T-cell (primary cell): ENCODE data around the gene MXRA8. TPM values are rescaled to one million over a fixed set of nuclear protein-coding genes. Genes with fewer than 3 reads are reported as not detected.

ENCODE experiments used
- ATAC-seq, 4 experiments: fragments of 200-7000 bp in 3 of 4; fragments of 150-1000 bp in 1 of 4; cut with Tn5 transposase; replicated peaks in 1 of 4; 1 replicate in 3 of 4; 2 replicates in 1 of 4; pipeline ENCODE4 v1.10.0; 2021; ENCODE audit warnings: moderate library complexity in 3 of 4, mild to moderate bottlenecking in 2 of 4, moderate number of reproducible peaks in 1 of 4
- CTCF ChIA-PET, 2 donors: fragments of 300-600 bp; sonication (Branson Sonifier 250); formaldehyde crosslinking; loops; one replicate each; lab custom pipeline; 2022; ENCODE audit warnings: antibody characterized with exemption in 2 of 2; lab: Charles Lee
- POLR2A ChIA-PET, 2 donors: fragments of 300-600 bp; sonication (Branson Sonifier 250); formaldehyde crosslinking; loops; one replicate each; lab custom pipeline; 2022; ENCODE audit warnings: antibody characterized with exemption in 2 of 2; lab: Charles Lee
- DNase-seq, 35 experiments: peaks; one replicate each; pipeline versions ENCODE4 v3.0.0 to v3.0.0-alpha.2; 2013 to 2023
- H3K27ac ChIP-seq: one replicate; pipeline ENCODE4 v1.5.1; 2013; ENCODE audit warnings: low read length
- H3K27me3 ChIP-seq, 2 experiments: replicated peaks in 1 of 2; 1 replicate in 1 of 2; 2 replicates in 1 of 2; pipeline versions ENCODE4 v1.6.1 to v1.7.0; 2013; ENCODE audit warnings: low read length in 1 of 2, mixed read lengths in 1 of 2; ENCODE audit not compliant: control insufficient read depth in 2 of 2, insufficient read depth in 2 of 2; ENCODE audit errors: extremely low read depth in 1 of 2
- H3K36me3 ChIP-seq, 2 donors: 1 replicate in 1 of 2; 2 replicates in 1 of 2; pipeline versions ENCODE4 v1.6.1 to v1.7.0; 2013; ENCODE audit warnings: low read length in 1 of 2; ENCODE audit not compliant: control insufficient read depth in 2 of 2, insufficient read depth in 1 of 2; ENCODE audit errors: extremely low read depth in 1 of 2
- H3K4me1 ChIP-seq, 2 experiments: 1 replicate in 1 of 2; 2 replicates in 1 of 2; pipeline versions ENCODE4 v1.6.1 to v1.7.0; 2013; ENCODE audit warnings: low read length in 2 of 2, mixed read lengths in 1 of 2; ENCODE audit not compliant: insufficient read depth in 2 of 2, control insufficient read depth in 1 of 2; ENCODE audit errors: extremely low read depth in 1 of 2
- H3K4me3 ChIP-seq, 2 donors: 1 replicate in 1 of 2; 2 replicates in 1 of 2; pipeline versions ENCODE4 v1.5.1 to v1.7.0; 2013; ENCODE audit warnings: mild to moderate bottlenecking in 2 of 2, low read length in 1 of 2, moderate library complexity in 1 of 2; ENCODE audit not compliant: control insufficient read depth in 1 of 2; ENCODE audit errors: extremely low read depth in 1 of 2
- H3K9me3 ChIP-seq: 2 replicates; pipeline ENCODE4 v1.7.0; 2013
- H3K27ac Mint-ChIP-seq, 2 donors: one replicate each; pipeline ENCODE4 v1.8.0; 2020 to 2021; ENCODE audit warnings: mild to moderate bottlenecking in 2 of 2, mixed read lengths in 2 of 2
- H3K27me3 Mint-ChIP-seq, 2 donors: one replicate each; pipeline ENCODE4 v1.8.0; 2021 to 2022; ENCODE audit warnings: mixed read lengths in 2 of 2
- H3K36me3 Mint-ChIP-seq: one replicate; pipeline ENCODE4 v1.8.0; 2021; ENCODE audit warnings: mixed read lengths
- H3K4me1 Mint-ChIP-seq, 3 donors: one replicate each; pipeline ENCODE4 v1.8.0; 2020 to 2022; ENCODE audit warnings: mixed read lengths in 3 of 3, mild to moderate bottlenecking in 1 of 3
- H3K4me3 Mint-ChIP-seq, 3 donors: one replicate each; pipeline ENCODE4 v1.8.0; 2020 to 2022; ENCODE audit warnings: mild to moderate bottlenecking in 3 of 3, mixed read lengths in 3 of 3, moderate library complexity in 3 of 3
- H3K9me3 Mint-ChIP-seq, 3 donors: one replicate each; pipeline ENCODE4 v1.8.0; 2020 to 2022; ENCODE audit warnings: mixed read lengths in 3 of 3
- WGBS: methylation state at CpG from one replicate; pipeline ENCODE4 v1.1.5; 2013; ENCODE audit warnings: missing lambda C conversion rate; ENCODE audit not compliant: insufficient coverage; 5-methylcytosine and 5-hydroxymethylcytosine counted together
- total RNA-seq, 35 experiments: library from RNA in 6 of 35; stranded (reverse) in 6 of 35; fragments of 120-200 nt in 1 of 35; gene quantifications; one replicate each; pipeline versions ENCODE4 v1.2.1 to v1.2.4 and lab custom pipeline; 2013 to 2026

The MXRA8 gene, protein sequence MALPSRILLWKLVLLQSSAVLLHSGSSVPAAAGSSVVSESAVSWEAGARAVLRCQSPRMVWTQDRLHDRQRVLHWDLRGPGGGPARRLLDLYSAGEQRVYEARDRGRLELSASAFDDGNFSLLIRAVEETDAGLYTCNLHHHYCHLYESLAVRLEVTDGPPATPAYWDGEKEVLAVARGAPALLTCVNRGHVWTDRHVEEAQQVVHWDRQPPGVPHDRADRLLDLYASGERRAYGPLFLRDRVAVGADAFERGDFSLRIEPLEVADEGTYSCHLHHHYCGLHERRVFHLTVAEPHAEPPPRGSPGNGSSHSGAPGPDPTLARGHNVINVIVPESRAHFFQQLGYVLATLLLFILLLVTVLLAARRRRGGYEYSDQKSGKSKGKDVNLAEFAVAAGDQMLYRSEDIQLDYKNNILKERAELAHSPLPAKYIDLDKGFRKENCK
- total RNA-seq = 1 to 10 TPM in 4 of 5 donors, under 1 TPM in 1; 0.99 to 6.8 (median 1.9) TPM
- total RNA-seq (2013) = 2.7 TPM
- total RNA-seq (lab: John Stamatoyannopoulos, UW) = 0.09 to 3.1 (median 0.99) reads per million in 29 experiments

DNA sequence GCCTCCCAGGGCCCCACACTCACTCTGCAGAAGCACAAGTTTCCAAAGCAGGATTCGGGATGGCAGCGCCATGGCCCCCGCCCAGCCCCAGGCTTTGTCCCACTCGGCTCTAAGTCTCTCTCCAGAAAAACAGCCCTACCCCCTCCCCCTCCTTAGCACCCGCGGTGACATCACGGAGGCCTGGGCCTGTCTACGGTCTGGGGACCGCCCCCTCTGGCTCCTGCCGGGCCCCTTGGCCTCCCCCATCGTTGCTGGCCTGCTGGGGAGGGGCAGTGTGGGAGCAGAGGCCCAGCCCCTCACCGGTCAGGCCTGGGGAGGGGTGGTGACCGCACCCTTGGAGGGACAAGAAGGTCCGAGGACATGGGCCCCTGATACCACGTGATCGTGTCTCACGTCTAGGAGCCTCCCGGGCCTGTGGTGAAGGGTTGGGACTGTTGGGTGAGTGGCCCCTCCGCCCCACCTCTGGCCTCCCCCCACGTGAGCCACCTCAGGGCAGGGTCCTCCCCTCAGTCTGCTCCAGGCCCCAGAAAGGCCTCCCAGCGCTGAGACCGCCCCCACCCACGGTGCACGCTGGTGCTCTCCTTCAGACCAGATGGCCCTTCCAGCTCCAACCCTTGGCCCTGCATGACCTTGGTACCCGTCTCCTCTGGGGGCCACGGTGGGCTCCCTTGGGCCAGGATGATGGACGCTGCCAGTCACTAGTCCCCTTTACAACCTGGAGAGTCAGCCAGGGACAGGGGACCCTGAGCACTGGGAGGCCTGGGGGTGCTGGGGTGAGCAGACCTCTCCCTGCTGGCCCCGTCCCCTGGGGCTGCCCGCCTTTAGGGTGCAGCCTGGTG lies at the start of gene MXRA8:
Gene MXRA8, minus strand, starts transcription at position 123 of the 839 bp plus-strand sequence. Its CDS starts 51 bp downstream, at position 72.
- Histone ChIP-seq H3K4me1 (peaks cover 11 to 44% of the 10 kb centered on the region in 2 experiments), H3K27ac (no peak within 1 kb of the TSS), H3K36me3 (no peaks in the 10 kb centered on the region), H3K27me3 (peaks cover 0 to 66% of the 10 kb centered on the region in 2 experiments), H3K9me3 (no peaks in the 10 kb centered on the region), H3K4me3 (peak within 1 kb of the TSS in 1 of 2 donors; percentile 26)
- Mint-ChIP-seq H3K9me3 (no peaks in the 10 kb centered on the region), H3K4me1 (peaks cover 7 to 22% (median 16%) of the 10 kb centered on the region in 3 donors), H3K4me3 (peak within 1 kb of the TSS in 1 of 3 donors; percentile 73), H3K27me3 (peaks cover 0 to 21% of the 10 kb centered on the region in 2 donors), H3K36me3 (no peaks in the 10 kb centered on the region), H3K27ac (peak within 1 kb of the TSS; percentile 39 to 69)
- ChIA-PET CTCF (no interaction called here), POLR2A (no interaction called here)
- ATAC-seq (peak in 1 of 4 experiments; percentile 30), DNase-seq (no peak)
- 34% methylated on average over 20 of the region's 29 CpGs for WGBS

DNA sequence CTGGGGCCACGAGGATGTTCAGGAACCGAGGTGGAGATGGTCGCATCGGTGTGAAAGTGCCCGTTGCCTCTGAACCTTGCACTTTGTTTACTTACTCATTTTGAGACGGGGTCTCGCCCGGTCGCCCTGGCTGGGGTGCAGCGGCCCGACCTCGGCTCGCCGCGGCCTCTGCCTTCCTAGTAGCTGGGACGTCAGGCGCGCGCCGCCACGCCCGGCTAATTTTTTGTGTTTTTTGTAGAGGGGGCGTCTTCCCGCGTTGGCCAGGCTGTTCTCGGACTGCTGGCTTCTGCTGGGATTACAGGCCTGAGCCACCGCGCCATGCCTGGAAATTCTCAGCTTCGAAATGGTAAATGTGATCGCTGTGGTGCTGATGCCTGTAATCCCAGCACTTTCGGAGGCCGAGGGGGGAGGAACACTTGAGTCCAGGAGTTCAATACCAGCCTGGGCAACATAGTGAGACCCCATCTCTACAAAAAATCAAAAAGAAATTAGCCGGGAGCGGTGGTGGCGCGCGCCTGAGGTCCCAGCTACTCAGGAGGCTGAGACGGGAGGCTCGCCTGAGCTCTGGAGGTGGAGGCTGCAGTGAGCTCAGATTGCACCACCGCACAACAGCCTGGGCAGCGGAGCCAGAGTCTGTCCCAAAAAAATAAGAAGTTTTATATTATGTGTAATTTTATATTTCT lies 49.4 kb upstream of the MXRA8 start:
- CTCF ChIA-PET = interaction anchor here in 1 of 2 donors (0.8 to 1.2 kb wide), 3 partner anchors 9 to 97 kb away, joined by 3 to 8 read pairs (median 5); partner anchors contain the start of genes AURKAIP1 and CCNL2
- Histone ChIP-seq H3K27me3 (no peaks in the 10 kb centered on the region), H3K9me3 (no peaks in the 10 kb centered on the region), H3K27ac (peak overlapping the region; percentile 67), H3K4me1 (peaks cover 11 to 40% of the 10 kb centered on the region in 2 experiments), H3K4me3 (peak overlapping the region; percentile 76 to 85), H3K36me3 (peaks cover 4 to 28% of the 10 kb centered on the region in 2 donors)
- H3K27ac Mint-ChIP-seq = peak overlapping the region; percentile 61 to 78
- H3K4me1 Mint-ChIP-seq = peaks cover 33 to 46% (median 39%) of the 10 kb centered on the region in 3 donors
- H3K9me3 Mint-ChIP-seq = peaks cover 0 to 3% (median 0%) of the 10 kb centered on the region in 3 donors
- peak overlapping the region; percentile 77 to 95 (median 89) for H3K4me3 Mint-ChIP-seq
- POLR2A ChIA-PET = no interaction called here
- H3K27me3 Mint-ChIP-seq = no peaks in the 10 kb centered on the region
- ATAC-seq (peak in 3 of 4 experiments; percentile 13 to 18 (median 15)), DNase-seq (peak in 3 of 35 experiments; percentile 7 to 26 (median 14))
- H3K36me3 Mint-ChIP-seq = peaks cover 16% of the 10 kb centered on the region
- WGBS = 12% methylated on average over 24 of the region's 41 CpGs

DNA sequence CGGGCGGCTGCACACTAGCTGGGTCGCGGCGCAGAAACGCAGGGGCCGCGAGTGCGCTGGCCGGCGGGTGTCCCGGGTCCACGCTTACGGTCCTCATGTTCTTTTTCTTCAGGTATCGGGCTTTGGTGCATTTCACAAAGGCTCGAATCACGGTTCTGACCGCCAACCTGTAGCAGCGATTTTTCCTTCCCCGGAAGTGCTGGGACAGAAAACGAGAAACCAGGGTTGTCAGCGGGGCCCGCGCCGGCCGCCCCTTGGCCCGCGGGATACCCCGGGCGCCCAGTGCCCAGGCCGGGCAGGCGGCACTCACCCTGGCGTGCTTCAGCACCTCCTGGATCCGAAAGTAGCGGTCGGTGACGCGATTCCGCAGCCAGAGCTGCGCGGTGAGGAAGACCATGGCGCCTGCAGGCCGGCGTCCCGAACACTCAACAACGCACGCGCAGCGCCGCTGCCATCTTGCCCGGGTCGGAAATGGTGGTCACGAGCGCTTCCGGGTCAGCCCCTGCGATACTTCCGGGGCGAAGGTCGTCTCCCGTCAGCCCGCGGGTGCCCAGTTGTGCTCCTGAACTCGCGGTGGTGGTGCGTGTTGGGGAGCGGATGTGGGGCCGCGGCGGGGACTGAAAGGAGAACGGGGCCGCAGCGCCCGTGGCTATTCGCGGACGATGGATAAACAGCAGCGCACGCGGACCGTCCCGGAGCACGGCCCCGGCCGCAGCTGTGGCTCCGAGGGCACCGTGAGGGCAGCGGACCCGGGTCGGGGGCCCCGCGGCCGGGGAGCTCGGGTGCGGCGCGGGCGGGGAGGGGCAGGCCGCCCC lies 48.7 kb upstream of the MXRA8 start, which contains the start of gene MRPL20:
Gene MRPL20, minus strand, starts transcription at position 473 of the 815 bp plus-strand sequence. Its CDS starts 76 bp downstream, at position 397.
- Histone ChIP-seq H3K27me3 (no peaks in the 10 kb centered on the region), H3K4me3 (peak within 1 kb of the TSS; percentile 76 to 85), H3K4me1 (peaks cover 11 to 40% of the 10 kb centered on the region in 2 experiments), H3K9me3 (no peaks in the 10 kb centered on the region), H3K36me3 (peaks cover 4 to 34% of the 10 kb centered on the region in 2 donors), H3K27ac (peak within 1 kb of the TSS; percentile 67)
- no peaks in the 10 kb centered on the region for H3K9me3 Mint-ChIP-seq
- ChIA-PET CTCF (interaction anchor here in 1 of 2 donors (0.8 to 1.2 kb wide), 3 partner anchors 8 to 98 kb away, joined by 3 to 8 read pairs (median 5); partner anchors contain the start of genes AURKAIP1 and CCNL2), POLR2A (no interaction called here)
- peak within 1 kb of the TSS; percentile 89 to 95 (median 91) for H3K4me3 Mint-ChIP-seq
- H3K27ac Mint-ChIP-seq = peak within 1 kb of the TSS; percentile 93 to 97
- DNase-seq (peak; percentile 90 to 98 (median 96)), ATAC-seq (peak; percentile 95 to 97 (median 96))
- WGBS = under 1% methylated on average over 97 of the region's 98 CpGs
- H3K27me3 Mint-ChIP-seq = no peaks in the 10 kb centered on the region
- H3K4me1 Mint-ChIP-seq = peaks cover 33 to 52% (median 44%) of the 10 kb centered on the region in 3 donors
- peaks cover 22% of the 10 kb centered on the region for H3K36me3 Mint-ChIP-seq

DNA sequence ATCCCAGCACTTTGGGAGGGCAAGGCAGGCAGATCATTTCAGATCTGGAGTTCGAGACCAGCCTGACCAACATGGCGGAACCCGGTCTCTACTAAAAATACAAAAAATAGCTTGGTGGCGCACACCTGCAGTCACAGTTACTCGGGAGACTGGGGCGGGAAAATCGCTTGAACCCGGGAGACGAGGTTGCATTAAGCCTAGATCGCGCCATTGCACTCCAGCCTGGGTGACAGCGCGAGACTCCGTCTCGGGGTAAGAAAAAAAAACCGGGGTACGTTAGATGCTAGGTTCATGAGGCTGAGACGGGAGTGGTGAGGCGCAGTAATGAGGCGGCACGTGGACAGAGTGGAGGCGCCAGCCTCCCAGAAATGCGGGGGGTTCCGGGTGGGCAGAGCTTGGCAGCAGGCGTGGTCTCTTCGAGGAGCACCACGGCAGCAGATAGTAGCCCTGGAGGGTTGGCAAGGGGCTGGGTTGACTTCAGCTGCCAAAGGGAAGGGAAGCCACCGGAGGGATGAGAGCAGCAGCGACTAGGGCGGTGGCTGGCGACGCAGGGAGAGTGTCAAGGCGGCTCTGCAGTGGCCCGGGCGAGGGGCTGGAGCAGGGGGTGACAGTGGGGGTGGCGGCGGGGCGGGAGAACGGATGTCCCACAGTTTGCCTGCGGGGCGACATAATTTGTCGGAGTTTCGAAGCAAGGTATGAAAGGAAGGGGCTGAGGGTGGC lies 47.9 kb upstream of the MXRA8 start:
- peaks cover 7 to 41% of the 10 kb centered on the region in 2 donors for H3K36me3 ChIP-seq
- Mint-ChIP-seq H3K4me1 (peaks cover 31 to 57% (median 48%) of the 10 kb centered on the region in 3 donors), H3K9me3 (no peaks in the 10 kb centered on the region), H3K36me3 (peaks cover 23% of the 10 kb centered on the region), H3K4me3 (peak overlapping the region; percentile 89 to 95 (median 91)), H3K27ac (peak overlapping the region; percentile 82 to 87), H3K27me3 (no peaks in the 10 kb centered on the region)
- H3K27me3 ChIP-seq = no peaks in the 10 kb centered on the region
- WGBS = 40% methylated on average over 34 of the region's 43 CpGs
- DNase-seq (no peak), ATAC-seq (no peak)
- POLR2A ChIA-PET = interaction anchor here in 1 of 2 donors (0.6 kb wide), 1 partner anchor 40 kb away, joined by 3 read pairs; no protein-coding TSS in a partner anchor
- CTCF ChIA-PET = no interaction called here
- peak overlapping the region; percentile 67 for H3K27ac ChIP-seq
- peak overlapping the region; percentile 76 to 85 for H3K4me3 ChIP-seq
- H3K4me1 ChIP-seq = peaks cover 11 to 44% of the 10 kb centered on the region in 2 experiments
- no peaks in the 10 kb centered on the region for H3K9me3 ChIP-seq

DNA sequence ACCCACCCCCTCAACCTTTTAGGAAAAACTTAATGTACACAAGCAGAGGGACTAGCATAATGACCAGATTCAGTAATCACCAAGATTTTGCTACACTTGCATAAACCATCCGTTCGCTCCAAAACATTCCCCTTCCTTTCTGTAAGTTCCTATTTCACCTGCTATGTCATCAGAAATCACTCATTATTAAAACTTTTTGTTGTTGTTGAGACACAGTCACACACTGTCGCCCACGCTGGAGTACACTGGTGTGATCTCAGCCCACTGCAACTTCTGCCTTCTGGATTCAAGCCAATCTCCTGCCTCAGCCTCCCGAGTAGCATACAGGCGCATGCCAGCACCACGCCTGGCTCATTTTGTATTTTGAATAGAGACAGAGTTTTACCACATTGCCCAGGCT lies 45.3 kb upstream of the MXRA8 start:
- H3K27me3 ChIP-seq = no peaks in the 10 kb centered on the region
- Mint-ChIP-seq H3K4me1 (peaks cover 45 to 66% (median 52%) of the 10 kb centered on the region in 3 donors), H3K27ac (peak overlapping the region in 1 of 2 donors; percentile 14), H3K27me3 (no peaks in the 10 kb centered on the region), H3K9me3 (no peaks in the 10 kb centered on the region), H3K36me3 (peaks cover 27% of the 10 kb centered on the region), H3K4me3 (peak overlapping the region; percentile 7 to 22 (median 17))
- no peaks in the 10 kb centered on the region for H3K9me3 ChIP-seq
- H3K4me1 ChIP-seq = peaks cover 22 to 56% of the 10 kb centered on the region in 2 experiments
- peaks cover 14 to 50% of the 10 kb centered on the region in 2 donors for H3K36me3 ChIP-seq
- WGBS = 89% methylated on average over 6 of the region's 7 CpGs
- CTCF ChIA-PET = no interaction called here
- POLR2A ChIA-PET = no interaction called here
- DNase-seq (no peak), ATAC-seq (no peak)
- no peak overlapping the region for H3K27ac ChIP-seq
- no peak overlapping the region for H3K4me3 ChIP-seq
